SK-N-SH treated with all-trans-retinoic acid at 6 μM for 48 hours (cell line): Measurements from ENCODE around the gene FIGLA.

Source experiments
- ATAC-seq: fragments of 200-7000 bp; cut with Tn5 transposase; 3 replicates; pipeline ENCODE4 v1.9.1; 2020; ENCODE audit warnings: mild to moderate bottlenecking, moderate library complexity
- ARNTL ChIP-seq: fragments of 450-650 bp; formaldehyde crosslinking; IDR thresholded peaks from 2 replicates; pipeline ENCODE4 v1.5.0; 2020; ENCODE audit warnings: low read depth, mild to moderate bottlenecking, moderate library complexity, borderline replicate concordance
- BACH2 ChIP-seq: fragments of 250-450 bp; sonication (Bioruptor Pico); IDR thresholded peaks from 2 replicates; pipeline ENCODE4 v1.9.0; 2021; ENCODE audit warnings: mild to moderate bottlenecking, borderline replicate concordance
- CREB5 ChIP-seq: fragments of 250-450 bp; sonication (Bioruptor Pico); IDR thresholded peaks from 2 replicates; pipeline ENCODE4 v1.5.1; 2020; ENCODE audit warnings: low read depth, mild to moderate bottlenecking, moderate library complexity
- CSDC2 ChIP-seq: fragments of 250-450 bp; sonication (Bioruptor Pico); IDR thresholded peaks from 2 replicates; pipeline ENCODE4 v1.5.0; 2020; ENCODE audit warnings: mild to moderate bottlenecking, moderate library complexity
- ESRRG ChIP-seq: fragments of 250-450 bp; sonication (Bioruptor Pico); IDR thresholded peaks from 2 replicates; pipeline ENCODE4 v1.6.1; 2021; ENCODE audit warnings: mild to moderate bottlenecking
- GLIS3 ChIP-seq: fragments of 250-450 bp; sonication (Bioruptor Pico); IDR thresholded peaks from 2 replicates; pipeline ENCODE4 v1.5.0; 2020; ENCODE audit warnings: mild to moderate bottlenecking, moderate library complexity
- ISL1 ChIP-seq: fragments of 250-450 bp; sonication (Bioruptor Pico); IDR thresholded peaks from 2 replicates; pipeline ENCODE4 v2.1.2; 2022; ENCODE audit warnings: mild to moderate bottlenecking, moderate library complexity
- PATZ1 ChIP-seq: fragments of 250-450 bp; sonication (Bioruptor Pico); IDR thresholded peaks from 2 replicates; pipeline ENCODE4 v1.8.0; 2020; ENCODE audit warnings: mild to moderate bottlenecking, moderate library complexity, borderline replicate concordance
- POU6F1 ChIP-seq: fragments of 250-450 bp; sonication (Bioruptor Pico); IDR thresholded peaks from 2 replicates; pipeline ENCODE4 v1.8.0; 2021; ENCODE audit warnings: low read depth, mild to moderate bottlenecking, moderate library complexity, borderline replicate concordance
- PPARA ChIP-seq: fragments of 250-450 bp; sonication (Bioruptor Pico); IDR thresholded peaks from 2 replicates; pipeline ENCODE4 v1.5.0; 2020; ENCODE audit warnings: mild to moderate bottlenecking, borderline replicate concordance
- SNAI2 ChIP-seq: fragments of 250-450 bp; sonication (Bioruptor Pico); IDR thresholded peaks from 2 replicates; pipeline ENCODE4 v1.5.0; 2020; ENCODE audit warnings: mild to moderate bottlenecking, moderate library complexity
- TCF4 ChIP-seq: fragments of 250-450 bp; sonication (Bioruptor Pico); IDR thresholded peaks from 2 replicates; pipeline ENCODE4 v1.8.0; 2021; ENCODE audit warnings: mild to moderate bottlenecking, moderate library complexity, borderline replicate concordance
- TOX ChIP-seq: fragments of 250-450 bp; sonication (Bioruptor Pico); IDR thresholded peaks from 2 replicates; pipeline ENCODE4 v1.8.0; 2021; ENCODE audit warnings: mild to moderate bottlenecking, moderate library complexity, borderline replicate concordance
- TSHZ2 ChIP-seq: fragments of 250-450 bp; sonication (Bioruptor Pico); IDR thresholded peaks from 2 replicates; pipeline ENCODE4 v1.5.0; 2020; ENCODE audit warnings: mild to moderate bottlenecking, moderate library complexity
- ZC3H10 ChIP-seq: fragments of 250-450 bp; sonication (Bioruptor Pico); IDR thresholded peaks from 2 replicates; pipeline ENCODE4 v1.5.1; 2021; ENCODE audit warnings: mild to moderate bottlenecking, moderate library complexity
- ZFP3 ChIP-seq: fragments of 250-450 bp; sonication (Bioruptor Pico); IDR thresholded peaks from 2 replicates; pipeline ENCODE4 v1.5.0; 2020; ENCODE audit warnings: mild to moderate bottlenecking, moderate library complexity
- ZFP30 ChIP-seq: fragments of 450-650 bp; formaldehyde crosslinking; IDR thresholded peaks from 2 replicates; pipeline ENCODE4 v1.5.0; 2022; ENCODE audit warnings: mild to moderate bottlenecking, moderate library complexity
- ZNF565 ChIP-seq: fragments of 450-650 bp; formaldehyde crosslinking; conservative IDR thresholded peaks from 2 replicates; pipeline ENCODE4 v1.5.0; 2020; ENCODE audit warnings: low read depth, mild to moderate bottlenecking, moderate library complexity
- ZNF70 ChIP-seq: fragments of 450-650 bp; formaldehyde crosslinking; IDR thresholded peaks from 2 replicates; pipeline ENCODE4 v1.5.0; 2020; ENCODE audit warnings: mild to moderate bottlenecking, moderate library complexity
- ZNF8 ChIP-seq: fragments of 450-650 bp; formaldehyde crosslinking; IDR thresholded peaks from 2 replicates; pipeline ENCODE4 v1.5.0; 2020; ENCODE audit warnings: mild to moderate bottlenecking, moderate library complexity

The FIGLA gene

GRCh38 chr2:70831861-70832260, 41.4 kb upstream of the FIGLA start (continued):
- TF ChIP-seq PPARA (CRISPR knock-in tag), result no peak

GRCh38 chr2:70830366-70830765, 39.9 kb upstream of the FIGLA start:
- ATAC-seq, result no peak
- no peak for TF ChIP-seq TCF4
- TF ChIP-seq PATZ1 (CRISPR knock-in tag), result no peak
- no peak for TF ChIP-seq POU6F1
- no peak for TF ChIP-seq ZC3H10 (CRISPR knock-in tag)
- no peak for TF ChIP-seq ZNF8 (CRISPR knock-in tag)
- no peak for TF ChIP-seq ZFP30 (CRISPR knock-in tag)
- TF ChIP-seq PPARA (CRISPR knock-in tag), result no peak
- no peak for TF ChIP-seq BACH2
- no peak for TF ChIP-seq ESRRG (CRISPR knock-in tag)
- TF ChIP-seq ARNTL, result no peak
- TF ChIP-seq SNAI2 (CRISPR knock-in tag), result no peak
- TF ChIP-seq TSHZ2 (CRISPR knock-in tag), result no peak

GRCh38 chr2:70829916-70830315, 39.5 kb upstream of the FIGLA start:
- TF ChIP-seq CREB5 (CRISPR knock-in tag) (no peak), ISL1 (CRISPR knock-in tag) (no peak), SNAI2 (CRISPR knock-in tag) (no peak), TCF4 (no peak), TOX (no peak)
- no peak for ATAC-seq

GRCh38 chr2:70828914-70829824, 38.7 kb upstream of the FIGLA start:
- ATAC-seq, result no peak
- TF ChIP-seq CREB5 (CRISPR knock-in tag) (no peak), PATZ1 (CRISPR knock-in tag) (no peak), ZC3H10 (CRISPR knock-in tag) (no peak), TSHZ2 (CRISPR knock-in tag) (no peak), ZNF70 (no peak), TCF4 (no peak), ZNF565 (CRISPR knock-in tag) (no peak), TOX (no peak), CSDC2 (CRISPR knock-in tag) (no peak), PPARA (CRISPR knock-in tag) (no peak), ARNTL (no peak), GLIS3 (CRISPR knock-in tag) (no peak), ESRRG (CRISPR knock-in tag) (no peak), ZFP3 (CRISPR knock-in tag) (no peak), BACH2 (no peak)
